ENCODE data around the gene CDK4.

- peak; percentile 77 for TF ChIP-seq CTCF (IDR thresholded peaks at IDR 0.05; ENCODE audit: insufficient read depth, low read length)
- peak; percentile 96 for TF ChIP-seq POLR2AphosphoS5 (IDR thresholded peaks at IDR 0.05; ENCODE audit: low read depth)
- no peak for TF ChIP-seq GABPA (IDR thresholded peaks at IDR 0.05; ENCODE audit: low read depth)
- no peak for TF ChIP-seq SPI1 (IDR thresholded peaks at IDR 0.05; ENCODE audit: borderline replicate concordance, low read depth)
- TF ChIP-seq REST (IDR thresholded peaks at IDR 0.05; ENCODE audit: insufficient replicate concordance, low read depth), result peak; percentile 65
Measured at GRCh38 chr12:57782608-57783465, 30.7 kb upstream of the CDK4 start, which contains the start of gene TSFM.

Measured in HL-60 (cell line).